NCI-H345 (cell line): ENCODE measurements around the gene CTNS.

Source experiments
- DNase-seq: peaks from one replicate; lab custom pipeline; 2025; lab: John Stamatoyannopoulos, UW

Gene CTNS

GRCh38 chr17:3626831-3627768 is 9.5 kb upstream of the CTNS start:
- no peak for DNase-seq

GRCh38 chr17:3627769-3628167 is 8.8 kb upstream of the CTNS start:
- DNase-seq, result no peak

GRCh38 chr17:3630781-3631180 is 5.8 kb upstream of the CTNS start:
- no peak for DNase-seq

GRCh38 chr17:3632287-3632686 is 4.3 kb upstream of the CTNS start:
- no peak for DNase-seq

- DNase-seq, result no peak
Measured at GRCh38 chr17:3635474-3636153, 946 bp upstream of the CTNS start.

GRCh38 chr17:3636908-3637373 is 381 bp downstream of the CTNS start:
- DNase-seq, result no peak

GRCh38 chr17:3639981-3640596 is 3.5 kb downstream of the CTNS start:
- no peak for DNase-seq

- no peak for DNase-seq
Measured at GRCh38 chr17:3641014-3641413, 4.5 kb downstream of the CTNS start.

GRCh38 chr17:3641717-3642486 is 5.3 kb downstream of the CTNS start:
- no peak for DNase-seq

GRCh38 chr17:3643889-3644349 is 7.4 kb downstream of the CTNS start:
- no peak for DNase-seq

GRCh38 chr17:3645310-3645709 is 8.8 kb downstream of the CTNS start:
- no peak for DNase-seq

- DNase-seq, result no peak
Measured at GRCh38 chr17:3647251-3647650, 10.7 kb downstream of the CTNS start.

- no peak for DNase-seq
Measured at GRCh38 chr17:3647769-3648555, 11.4 kb downstream of the CTNS start.

- DNase-seq, result no peak
Measured at GRCh38 chr17:3655766-3656165, 19.2 kb downstream of the CTNS start.

- no peak for DNase-seq
Measured at GRCh38 chr17:3656353-3656752, 19.8 kb downstream of the CTNS start.

- DNase-seq, result no peak
Measured at GRCh38 chr17:3656755-3657587, 20.4 kb downstream of the CTNS start.

GRCh38 chr17:3657588-3657869 is 21.0 kb downstream of the CTNS start:
- DNase-seq, result no peak

GRCh38 chr17:3657874-3658783 is 21.6 kb downstream of the CTNS start:
- DNase-seq, result no peak

GRCh38 chr17:3658784-3659449 is 22.4 kb downstream of the CTNS start:
- no peak for DNase-seq
